LNCaP clone FGC (cell line): Measurements from ENCODE around the gene SGK1.

ENCODE experiments used
- DNase-seq: peaks from one replicate; pipeline ENCODE4 v3.0.0-alpha.2; 2011; ENCODE audit warnings: low read depth
- H3K4me3 ChIP-seq: 2 replicates; pipeline ENCODE4 v1.5.1; 2011; ENCODE audit warnings: mild to moderate bottlenecking, low read depth, low read length, control low read depth
- TF ChIP-seq, protein P1 (sequence below): IDR thresholded peaks from 2 replicates; pipeline ENCODE4 v1.5.1; 2012; ENCODE audit warnings: mild to moderate bottlenecking; ENCODE audit not compliant: control insufficient read depth, insufficient read depth; ENCODE audit errors: extremely low read depth

SGK1 gene

DNA sequence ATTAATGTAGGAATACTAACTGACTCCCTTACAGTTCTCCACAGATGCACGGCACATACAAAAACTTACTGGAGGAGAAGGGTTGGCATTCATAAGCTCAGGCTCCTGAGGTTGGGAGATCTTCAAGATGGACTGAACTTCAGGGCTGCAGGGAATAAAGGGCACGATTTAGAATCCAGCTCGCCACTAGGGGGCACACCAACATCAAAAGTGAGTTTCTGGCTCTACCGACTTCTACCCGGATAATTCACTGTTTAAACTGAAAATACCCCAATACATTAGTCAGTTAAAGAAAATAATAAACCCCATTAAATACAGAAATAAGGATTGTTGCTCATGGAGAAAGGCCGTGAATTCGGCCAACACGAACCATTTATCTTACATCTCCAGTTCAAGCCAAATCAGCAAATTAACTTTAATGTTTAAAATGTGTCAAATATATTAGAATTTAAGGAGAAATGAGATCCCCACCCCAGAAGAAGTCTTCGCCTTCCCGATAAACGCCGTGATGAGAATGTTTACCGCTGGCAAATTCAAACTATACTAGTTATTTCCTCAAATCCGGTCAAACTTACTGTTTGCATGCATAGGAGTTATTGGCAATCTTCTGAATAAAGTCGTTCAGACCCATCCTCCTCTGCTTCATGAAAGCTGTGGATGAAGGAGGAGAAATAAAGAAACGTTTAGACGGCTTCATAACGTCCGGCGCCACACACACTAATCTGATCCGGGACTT lies 143.8 kb downstream of the SGK1 start:
- H3K4me3 ChIP-seq = peak overlapping the region; percentile 63
- DNase-seq = no peak
- TF ChIP-seq, protein P1, sequence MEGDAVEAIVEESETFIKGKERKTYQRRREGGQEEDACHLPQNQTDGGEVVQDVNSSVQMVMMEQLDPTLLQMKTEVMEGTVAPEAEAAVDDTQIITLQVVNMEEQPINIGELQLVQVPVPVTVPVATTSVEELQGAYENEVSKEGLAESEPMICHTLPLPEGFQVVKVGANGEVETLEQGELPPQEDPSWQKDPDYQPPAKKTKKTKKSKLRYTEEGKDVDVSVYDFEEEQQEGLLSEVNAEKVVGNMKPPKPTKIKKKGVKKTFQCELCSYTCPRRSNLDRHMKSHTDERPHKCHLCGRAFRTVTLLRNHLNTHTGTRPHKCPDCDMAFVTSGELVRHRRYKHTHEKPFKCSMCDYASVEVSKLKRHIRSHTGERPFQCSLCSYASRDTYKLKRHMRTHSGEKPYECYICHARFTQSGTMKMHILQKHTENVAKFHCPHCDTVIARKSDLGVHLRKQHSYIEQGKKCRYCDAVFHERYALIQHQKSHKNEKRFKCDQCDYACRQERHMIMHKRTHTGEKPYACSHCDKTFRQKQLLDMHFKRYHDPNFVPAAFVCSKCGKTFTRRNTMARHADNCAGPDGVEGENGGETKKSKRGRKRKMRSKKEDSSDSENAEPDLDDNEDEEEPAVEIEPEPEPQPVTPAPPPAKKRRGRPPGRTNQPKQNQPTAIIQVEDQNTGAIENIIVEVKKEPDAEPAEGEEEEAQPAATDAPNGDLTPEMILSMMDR = peak; percentile 82

- H3K4me3 ChIP-seq = no peak overlapping the region
- TF ChIP-seq, protein P1 = no peak
- no peak for DNase-seq
Measured at GRCh38 chr6:134173366-134173725, 144.6 kb downstream of the SGK1 start.

DNA sequence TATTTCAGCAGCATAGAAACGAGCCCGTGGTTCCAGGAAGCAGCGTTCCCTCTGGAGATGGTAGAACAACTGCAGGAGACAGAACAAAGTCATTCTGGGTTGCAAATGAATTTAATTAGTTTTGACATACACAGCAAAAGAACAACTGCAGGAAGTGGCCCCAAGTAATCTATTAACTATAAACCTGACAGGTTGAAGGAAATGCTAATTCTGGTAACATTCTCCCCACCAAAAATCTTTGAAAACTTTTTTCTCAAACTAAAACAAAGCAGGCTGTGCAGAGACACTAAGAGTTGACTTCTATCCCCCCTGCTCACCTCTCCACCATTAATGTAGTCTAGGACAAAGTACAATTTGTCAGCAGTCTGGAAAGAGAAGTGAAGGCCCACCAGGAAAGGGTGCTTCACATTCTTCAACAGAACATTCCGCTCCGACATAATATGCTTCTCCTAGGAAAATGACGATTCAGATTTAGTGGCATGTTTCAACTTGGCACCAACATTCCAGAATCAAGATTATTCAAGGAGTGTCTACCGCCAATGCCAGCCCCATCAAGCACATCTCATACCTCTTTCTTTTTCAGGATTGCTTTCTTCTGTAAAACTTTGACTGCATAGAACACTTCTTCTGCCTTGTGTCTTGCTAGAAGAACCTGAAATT lies 145.1 kb downstream of the SGK1 start:
- TF ChIP-seq, protein P1 = no peak
- no peak overlapping the region for H3K4me3 ChIP-seq
- DNase-seq = no peak

GRCh38 chr6:134172020-134172705 lies 145.7 kb downstream of the SGK1 start:
- TF ChIP-seq, protein P1 = no peak
- H3K4me3 ChIP-seq = no peak overlapping the region
- DNase-seq = no peak

DNA sequence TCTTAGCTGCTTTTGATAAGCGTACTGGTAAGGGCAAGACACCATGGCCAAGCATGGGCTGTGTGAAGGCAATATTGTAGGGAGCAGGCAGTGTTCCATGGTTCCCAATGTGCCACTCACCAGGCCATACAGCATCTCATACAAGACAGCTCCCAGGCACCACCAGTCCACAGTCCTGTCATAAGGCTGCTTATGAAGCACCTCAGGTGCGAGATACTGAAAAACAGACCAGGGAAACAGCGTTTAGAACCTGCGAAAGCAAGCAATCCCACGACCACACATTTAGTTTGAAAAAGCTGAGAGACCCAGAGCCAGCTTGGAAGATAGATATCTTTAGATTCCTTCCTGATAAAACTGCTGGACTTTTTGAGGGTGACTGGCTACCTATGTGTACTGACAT lies 146.4 kb downstream of the SGK1 start:
- no peak overlapping the region for H3K4me3 ChIP-seq
- DNase-seq = no peak
- TF ChIP-seq, protein P1 = no peak

- TF ChIP-seq, protein P1 = no peak
- H3K4me3 ChIP-seq = no peak overlapping the region
- DNase-seq = no peak
Measured at GRCh38 chr6:134170844-134171243, 147.1 kb downstream of the SGK1 start.
